Stimulated activated CD4-positive, alpha-beta T cell treated with anti-CD3 and anti-CD28 coated beads, Interleukin-4, amount 100 ng/mL, for 1 hour (primary cell): Measurements from ENCODE around the gene PKP4.

Experiments
- DNase-seq: peaks from one replicate; pipeline ENCODE4 v3.0.0-alpha.2; 2020

PKP4 gene

GRCh38 chr2:158651358-158652057, 194.8 kb downstream of the PKP4 start:
- no peak for DNase-seq

GRCh38 chr2:158655628-158656027, 198.9 kb downstream of the PKP4 start:
- no peak for DNase-seq

- DNase-seq = no peak
These were observed 199.9 kb downstream of the PKP4 start for GRCh38 chr2:158656492-158657229.

- no peak for DNase-seq
These were observed 201.6 kb downstream of the PKP4 start for GRCh38 chr2:158658396-158658795.

GRCh38 chr2:158659483-158659882, 202.7 kb downstream of the PKP4 start:
- no peak for DNase-seq

GRCh38 chr2:158661231-158661630, 204.5 kb downstream of the PKP4 start:
- DNase-seq = no peak

GRCh38 chr2:158662421-158662820, 205.7 kb downstream of the PKP4 start:
- no peak for DNase-seq

- DNase-seq = no peak
These were observed 207.0 kb downstream of the PKP4 start for GRCh38 chr2:158663796-158664195.

- no peak for DNase-seq
These were observed 208.2 kb downstream of the PKP4 start for GRCh38 chr2:158664987-158665386.

GRCh38 chr2:158665536-158666302, 209.0 kb downstream of the PKP4 start:
- no peak for DNase-seq

- no peak for DNase-seq
These were observed 210.2 kb downstream of the PKP4 start for GRCh38 chr2:158666969-158667368.

GRCh38 chr2:158667586-158667985, 210.8 kb downstream of the PKP4 start:
- DNase-seq = no peak

GRCh38 chr2:158668001-158668765, 211.4 kb downstream of the PKP4 start:
- no peak for DNase-seq

GRCh38 chr2:158670292-158670691, 213.5 kb downstream of the PKP4 start:
- DNase-seq = no peak

- DNase-seq = no peak
These were observed 214.9 kb downstream of the PKP4 start for GRCh38 chr2:158671360-158672245.

- no peak for DNase-seq
These were observed 219.5 kb downstream of the PKP4 start for GRCh38 chr2:158676295-158676694.

- DNase-seq = no peak
These were observed 219.9 kb downstream of the PKP4 start for GRCh38 chr2:158676696-158677095.

- DNase-seq = no peak
These were observed 220.8 kb downstream of the PKP4 start for GRCh38 chr2:158677542-158677941.

GRCh38 chr2:158681816-158682215, 225.1 kb downstream of the PKP4 start:
- no peak for DNase-seq

GRCh38 chr2:158685646-158686045, 228.9 kb downstream of the PKP4 start:
- DNase-seq = no peak

- DNase-seq = no peak
These were observed 229.5 kb downstream of the PKP4 start for GRCh38 chr2:158686210-158686691.

- no peak for DNase-seq
These were observed 230.6 kb downstream of the PKP4 start for GRCh38 chr2:158687315-158687714.
